Lower leg skin (tissue), 3 donors: ENCODE data around the gene FBLN1.
"Not testable (repeated sequence)": the region's sequence is repeated elsewhere in the genome, so short reads cannot be mapped to it uniquely, and the experiment has no call there.

Experiments used
- POLR2A ChIP-seq, 2 donors: fragments of 450-650 bp; IDR thresholded peaks; one replicate each; pipeline ENCODE4 v1.6.1; 2016 to 2017; ENCODE audit warnings: antibody characterized with exemption in 2 of 2, mild to moderate bottlenecking in 1 of 2, moderate library complexity in 1 of 2
- TF ChIP-seq, protein P1 (sequence below), 3 donors: fragments of 450-650 bp; IDR thresholded peaks; one replicate each; pipeline ENCODE4 v1.5.1; 2016; ENCODE audit warnings: antibody characterized with exemption in 3 of 3, mild to moderate bottlenecking in 3 of 3, moderate library complexity in 2 of 3

DNA sequence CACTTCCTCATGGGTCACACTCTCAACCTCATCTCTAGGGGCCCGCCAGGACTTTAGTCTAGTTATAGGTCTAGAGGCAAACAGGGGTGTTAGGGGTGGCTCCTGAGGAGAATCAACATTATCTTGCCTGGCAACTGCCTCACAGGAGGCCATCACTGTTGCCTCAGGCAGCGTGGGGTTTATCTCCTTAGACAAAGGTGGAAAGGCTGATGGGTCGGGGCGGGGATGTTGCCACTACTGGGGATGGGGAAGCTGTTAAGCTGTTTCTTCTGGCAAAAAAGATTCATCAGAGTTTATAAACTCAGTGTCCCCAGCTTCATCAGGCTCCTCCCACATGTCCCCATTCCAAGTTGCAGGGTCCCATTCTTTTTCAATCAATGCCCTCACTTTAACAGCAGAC is 58.1 kb downstream of the FBLN1 start:
- TF ChIP-seq, protein P1, sequence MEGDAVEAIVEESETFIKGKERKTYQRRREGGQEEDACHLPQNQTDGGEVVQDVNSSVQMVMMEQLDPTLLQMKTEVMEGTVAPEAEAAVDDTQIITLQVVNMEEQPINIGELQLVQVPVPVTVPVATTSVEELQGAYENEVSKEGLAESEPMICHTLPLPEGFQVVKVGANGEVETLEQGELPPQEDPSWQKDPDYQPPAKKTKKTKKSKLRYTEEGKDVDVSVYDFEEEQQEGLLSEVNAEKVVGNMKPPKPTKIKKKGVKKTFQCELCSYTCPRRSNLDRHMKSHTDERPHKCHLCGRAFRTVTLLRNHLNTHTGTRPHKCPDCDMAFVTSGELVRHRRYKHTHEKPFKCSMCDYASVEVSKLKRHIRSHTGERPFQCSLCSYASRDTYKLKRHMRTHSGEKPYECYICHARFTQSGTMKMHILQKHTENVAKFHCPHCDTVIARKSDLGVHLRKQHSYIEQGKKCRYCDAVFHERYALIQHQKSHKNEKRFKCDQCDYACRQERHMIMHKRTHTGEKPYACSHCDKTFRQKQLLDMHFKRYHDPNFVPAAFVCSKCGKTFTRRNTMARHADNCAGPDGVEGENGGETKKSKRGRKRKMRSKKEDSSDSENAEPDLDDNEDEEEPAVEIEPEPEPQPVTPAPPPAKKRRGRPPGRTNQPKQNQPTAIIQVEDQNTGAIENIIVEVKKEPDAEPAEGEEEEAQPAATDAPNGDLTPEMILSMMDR (IDR thresholded peaks at IDR 0.05) = not testable (repeated sequence)
- not testable (repeated sequence) for TF ChIP-seq POLR2A (IDR thresholded peaks at IDR 0.05)
